ENCODE data around the gene HELQ. TPM values are rescaled to one million over a fixed set of nuclear protein-coding genes. Genes with fewer than 3 reads are reported as not detected.

Gene HELQ
- total RNA-seq, 1 experiment from 2014 or later, result 14.6 TPM

- no peaks in the 10 kb centered on the region for H3K9me3 ChIP-seq (ENCODE audit: control insufficient read depth in 1 of 2, insufficient read depth in 1 of 2, low read depth in 1 of 2, low read length in 2 of 2)
- no peaks in the 10 kb centered on the region for H4K20me1 ChIP-seq (ENCODE audit: insufficient read depth)
- BruUV-seq (replicated peaks), result no TSS peak
- no peaks in the 10 kb centered on the region for H3K36me3 ChIP-seq (ENCODE audit: control insufficient read depth in 1 of 2, insufficient read depth in 2 of 2, low read length in 2 of 2)
- H3K9me2 ChIP-seq (ENCODE audit: insufficient read depth), result no peaks in the 10 kb centered on the region
- TF ChIP-seq EGR1 (IDR thresholded peaks at IDR 0.05; ENCODE audit: low read depth) (no peak), ZBTB33 (IDR thresholded peaks at IDR 0.05; ENCODE audit: extremely low read depth, insufficient replicate concordance, low read length) (no peak), MAX (IDR thresholded peaks at IDR 0.05) (no peak), YY1 (IDR thresholded peaks at IDR 0.05; ENCODE audit: extremely low read depth, insufficient replicate concordance, low read depth, low read length) (no peak), POLR2A (IDR thresholded peaks at IDR 0.05; ENCODE audit: borderline replicate concordance, extremely low read depth, insufficient read depth, insufficient read length) (no peak), FOSL1 (IDR thresholded peaks at IDR 0.05; ENCODE audit: low read depth) (no peak)
- no peak overlapping the region for H3K27ac ChIP-seq (ENCODE audit: low read depth, low read length)
- no peak overlapping the region for H3K4me3 ChIP-seq (replicated peaks in 1 of 2; ENCODE audit: low read depth in 1 of 2, low read length in 2 of 2)
- ATAC-seq (no peak), DNase-seq (ENCODE audit: low read depth, low spot score) (no peak)
- no peaks in the 10 kb centered on the region for H3K4me1 ChIP-seq (ENCODE audit: control insufficient read depth in 1 of 2, insufficient read depth in 2 of 2, low read length in 2 of 2)
- H3K79me2 ChIP-seq (ENCODE audit: insufficient read depth, low read length), result no peaks in the 10 kb centered on the region
- no peak overlapping the region for H2AFZ ChIP-seq (ENCODE audit: low read depth, low read length, poor library complexity, severe bottlenecking)
- ChIA-PET CTCF (no interaction called here), RAD21 (ENCODE audit: low non-redundant PET in 1 of 2, low total read pairs in 2 of 2, uncharacterized antibody in 2 of 2, unreplicated experiment in 2 of 2) (no interaction called here), POLR2A (no interaction called here)
- no peak overlapping the region for H3K9ac ChIP-seq (ENCODE audit: low read length)
- no peaks in the 10 kb centered on the region for H3K27me3 ChIP-seq (ENCODE audit: insufficient read depth, low read length)
- H3K4me2 ChIP-seq (ENCODE audit: low read length), result no peak overlapping the region
- intact Hi-C loops (cut with micrococcal nuclease), result no loop called here
Measured at GRCh38 chr4:83371936-83372335, 83.7 kb downstream of the HELQ start.

GRCh38 chr4:83371235-83371634 lies 84.4 kb downstream of the HELQ start:
- no peak for DNase-seq (ENCODE audit: low read depth, low spot score)
- Histone ChIP-seq H3K9ac (ENCODE audit: low read length) (no peak overlapping the region), H3K4me2 (ENCODE audit: low read length) (no peak overlapping the region), H3K79me2 (ENCODE audit: insufficient read depth, low read length) (no peaks in the 10 kb centered on the region), H3K9me2 (ENCODE audit: insufficient read depth) (no peaks in the 10 kb centered on the region), H4K20me1 (ENCODE audit: insufficient read depth) (no peaks in the 10 kb centered on the region), H3K27me3 (ENCODE audit: insufficient read depth, low read length) (no peaks in the 10 kb centered on the region), H2AFZ (ENCODE audit: low read depth, low read length, poor library complexity, severe bottlenecking) (no peak overlapping the region), H3K27ac (ENCODE audit: low read depth, low read length) (no peak overlapping the region), H3K4me1 (ENCODE audit: control insufficient read depth in 1 of 2, insufficient read depth in 2 of 2, low read length in 2 of 2) (no peaks in the 10 kb centered on the region), H3K9me3 (ENCODE audit: control insufficient read depth in 1 of 2, insufficient read depth in 1 of 2, low read depth in 1 of 2, low read length in 2 of 2) (no peaks in the 10 kb centered on the region), H3K4me3 (replicated peaks in 1 of 2; ENCODE audit: low read depth in 1 of 2, low read length in 2 of 2) (no peak overlapping the region), H3K36me3 (ENCODE audit: control insufficient read depth in 1 of 2, insufficient read depth in 2 of 2, low read length in 2 of 2) (no peaks in the 10 kb centered on the region)
- no TSS peak for BruUV-seq (replicated peaks)
- no peak for TF ChIP-seq EGR1 (IDR thresholded peaks at IDR 0.05; ENCODE audit: low read depth)
- TF ChIP-seq SRF (IDR thresholded peaks at IDR 0.05; ENCODE audit: low read depth), result no peak
- no peak for TF ChIP-seq SP1 (IDR thresholded peaks at IDR 0.05; ENCODE audit: low read depth)
- no peak for TF ChIP-seq TCF7L2 (IDR thresholded peaks at IDR 0.05; ENCODE audit: borderline replicate concordance, extremely low read depth, insufficient read depth, insufficient read length)
- no peak for TF ChIP-seq CBX3 (IDR thresholded peaks at IDR 0.05; ENCODE audit: low read depth)
- no peak for TF ChIP-seq FOSL1 (IDR thresholded peaks at IDR 0.05; ENCODE audit: low read depth)
- TF ChIP-seq ZBTB33 (IDR thresholded peaks at IDR 0.05; ENCODE audit: extremely low read depth, insufficient replicate concordance, low read length), result no peak
- TF ChIP-seq EZH2 (IDR thresholded peaks at IDR 0.05), result no peak
- POLR2A ChIA-PET, result interaction anchor here (0.6 kb wide), 1 partner anchor 59 kb away, joined by 4 read pairs; no protein-coding TSS in a partner anchor
- ATAC-seq, result no peak
- RAD21 ChIA-PET (ENCODE audit: low non-redundant PET in 1 of 2, low total read pairs in 2 of 2, uncharacterized antibody in 2 of 2, unreplicated experiment in 2 of 2), result no interaction called here
- CTCF ChIA-PET, result no interaction called here
- intact Hi-C loops (cut with micrococcal nuclease), result no loop called here

Measured in HCT116 (cell line).